ENCODE measurements around the gene TGFBR1. TPM values are rescaled to one million over a fixed set of nuclear protein-coding genes. Genes with fewer than 3 reads are reported as not detected.

Gene TGFBR1
- total and polyA plus RNA-seq, 2 donors (not counting 3 experiments of a cell fraction or from before 2014, with no cell fraction given) = 5.8 to 18.6 TPM

DNA sequence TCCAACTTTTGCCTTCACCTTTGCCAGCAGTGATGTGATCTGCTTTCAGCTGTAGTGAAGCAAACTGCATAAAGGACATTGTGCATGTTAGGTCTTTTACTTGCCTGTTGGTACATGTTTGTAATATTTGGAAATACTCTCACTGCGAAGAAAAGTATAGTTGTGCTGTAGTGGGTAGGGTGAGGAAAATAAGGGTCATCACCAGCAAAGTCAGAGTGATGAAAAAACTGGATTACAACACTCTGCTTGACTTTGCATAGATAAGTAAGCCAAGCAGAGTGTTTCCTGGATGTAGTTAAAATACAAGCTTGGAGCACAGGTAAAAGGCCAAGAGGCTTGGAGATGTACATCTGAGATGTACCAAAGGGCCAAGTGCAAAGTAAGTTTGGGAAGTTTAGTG, 16.7 kb downstream of the TGFBR1 start:
- intact Hi-C loops (cut with micrococcal nuclease) (no loop called here), dilution Hi-C loops (cut with MboI; ENCODE audit: extremely low pct_ligation_motif_present, low sequenced_read_pairs) (no loop called here)
- Histone ChIP-seq H2AFZ (ENCODE audit: low read depth, low read length) (no peak overlapping the region), H3K9ac (replicated peaks; ENCODE audit: extremely low read depth, insufficient read depth, low read length) (no peak overlapping the region), H3K27me3 (ENCODE audit: control insufficient read depth in 2 of 2, insufficient read depth in 2 of 2, low read length in 2 of 2) (no peaks in the 10 kb centered on the region), H3K9me1 (replicated peaks; ENCODE audit: control insufficient read depth, extremely low read depth, insufficient read depth, low read length) (no peaks in the 10 kb centered on the region), H3K9me3 (replicated peaks; ENCODE audit: control insufficient read depth, insufficient read depth, low read length) (no peaks in the 10 kb centered on the region), H4K20me1 (replicated peaks; ENCODE audit: control insufficient read depth, extremely low read depth, insufficient read depth, low read length) (peaks cover 2% of the 10 kb centered on the region), H3K4me3 (replicated peaks in 1 of 3; ENCODE audit: insufficient read depth in 1 of 3, low read depth in 1 of 3, low read length in 3 of 3) (no peak overlapping the region), H3K4me2 (ENCODE audit: insufficient read depth, low read length) (no peak overlapping the region), H3K27ac (ENCODE audit: insufficient read depth, low read depth, low read length) (no peak overlapping the region), H3K36me3 (ENCODE audit: control insufficient read depth in 2 of 2, extremely low read depth in 1 of 2, insufficient read depth in 2 of 2, low read length in 2 of 2) (no peaks in the 10 kb centered on the region), H3K79me2 (ENCODE audit: control insufficient read depth, insufficient read depth, low read length) (peaks cover 1% of the 10 kb centered on the region), H3K4me1 (ENCODE audit: control insufficient read depth, extremely low read depth, insufficient read depth, low read length) (no peaks in the 10 kb centered on the region)
- FAIRE-seq = no peak
- no peak for DNase-seq (ENCODE audit: low read depth, low spot score)
- POLR2A ChIA-PET = no interaction called here
- no TSS peak for BruUV-seq (replicated peaks)
- CTCF ChIA-PET = interaction anchor here (1.2 kb wide), 1 partner anchor 13 kb away, joined by 4 read pairs; no protein-coding TSS in a partner anchor
- TF ChIP-seq MYC (IDR thresholded peaks at IDR 0.05; ENCODE audit: low read depth, low read length) (no peak), JUN (IDR thresholded peaks at IDR 0.05; ENCODE audit: borderline replicate concordance, insufficient read depth, insufficient read length, low read depth) (no peak), FOS (IDR thresholded peaks at IDR 0.05; ENCODE audit: borderline replicate concordance, insufficient read depth, low read length) (no peak), EZH2 (IDR thresholded peaks at IDR 0.05; ENCODE audit: borderline replicate concordance, low read depth, low read length, severe bottlenecking) (no peak), POLR2A (IDR thresholded peaks at IDR 0.05; ENCODE audit: low read depth, low read length) (no peak)
- TF ChIP-seq, protein P1, sequence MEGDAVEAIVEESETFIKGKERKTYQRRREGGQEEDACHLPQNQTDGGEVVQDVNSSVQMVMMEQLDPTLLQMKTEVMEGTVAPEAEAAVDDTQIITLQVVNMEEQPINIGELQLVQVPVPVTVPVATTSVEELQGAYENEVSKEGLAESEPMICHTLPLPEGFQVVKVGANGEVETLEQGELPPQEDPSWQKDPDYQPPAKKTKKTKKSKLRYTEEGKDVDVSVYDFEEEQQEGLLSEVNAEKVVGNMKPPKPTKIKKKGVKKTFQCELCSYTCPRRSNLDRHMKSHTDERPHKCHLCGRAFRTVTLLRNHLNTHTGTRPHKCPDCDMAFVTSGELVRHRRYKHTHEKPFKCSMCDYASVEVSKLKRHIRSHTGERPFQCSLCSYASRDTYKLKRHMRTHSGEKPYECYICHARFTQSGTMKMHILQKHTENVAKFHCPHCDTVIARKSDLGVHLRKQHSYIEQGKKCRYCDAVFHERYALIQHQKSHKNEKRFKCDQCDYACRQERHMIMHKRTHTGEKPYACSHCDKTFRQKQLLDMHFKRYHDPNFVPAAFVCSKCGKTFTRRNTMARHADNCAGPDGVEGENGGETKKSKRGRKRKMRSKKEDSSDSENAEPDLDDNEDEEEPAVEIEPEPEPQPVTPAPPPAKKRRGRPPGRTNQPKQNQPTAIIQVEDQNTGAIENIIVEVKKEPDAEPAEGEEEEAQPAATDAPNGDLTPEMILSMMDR (IDR thresholded peaks at IDR 0.05; ENCODE audit: extremely low read depth in 1 of 2, insufficient read depth in 1 of 2, low read depth in 1 of 2, low read length in 2 of 2) = no peak
